T-helper 1 cell treated with Interleukin-12 subunit alpha and Interleukin-12 subunit beta and Interleukin-4 antibody, amounts not matched to agents 30 μg/mL and 1 μg/mL, for 36 hours (primary cell): ENCODE measurements around the gene KCNV2.

Experiments used
- H3K27ac Mint-ChIP-seq: one replicate; pipeline ENCODE4 v1.8.0; 2021; ENCODE audit warnings: mild to moderate bottlenecking, mixed read lengths
- H3K27me3 Mint-ChIP-seq: one replicate; pipeline ENCODE4 v1.8.0; 2021; ENCODE audit warnings: low read depth, mixed read lengths
- H3K36me3 Mint-ChIP-seq: one replicate; pipeline ENCODE4 v1.8.0; 2021; ENCODE audit warnings: low read depth, mixed read lengths
- H3K4me1 Mint-ChIP-seq: one replicate; pipeline ENCODE4 v1.8.0; 2021; ENCODE audit warnings: low read depth, mixed read lengths
- H3K4me3 Mint-ChIP-seq: one replicate; pipeline ENCODE4 v1.8.0; 2021; ENCODE audit warnings: mild to moderate bottlenecking, moderate library complexity, mixed read lengths
- H3K9me3 Mint-ChIP-seq: one replicate; pipeline ENCODE4 v1.8.0; 2021; ENCODE audit warnings: mixed read lengths

The KCNV2 gene

DNA sequence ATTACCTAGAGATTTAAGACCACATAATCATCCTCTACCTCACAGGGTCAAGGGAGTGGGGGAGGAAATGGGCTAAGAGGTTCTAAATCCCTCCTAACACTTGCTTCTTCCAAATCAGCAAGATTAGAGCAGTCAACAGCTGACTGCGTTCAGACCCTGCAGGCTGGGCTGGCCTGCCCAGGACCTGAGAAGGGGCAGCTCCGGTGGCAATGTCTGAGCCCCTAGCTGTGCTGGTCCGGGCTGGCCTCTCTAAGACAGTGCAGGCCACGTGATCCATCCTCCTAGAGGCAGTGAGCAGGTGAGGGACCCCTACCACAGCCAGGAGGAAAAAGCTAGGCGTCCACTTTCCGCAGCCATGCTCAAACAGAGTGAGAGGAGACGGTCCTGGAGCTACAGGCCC lies at the start of gene KCNV2:
Gene KCNV2, plus strand, starts transcription at position 126 of the 400 bp plus-strand sequence. Its CDS starts 230 bp downstream, at position 356.
- no peak within 1 kb of the TSS for H3K27ac Mint-ChIP-seq
- H3K27me3 Mint-ChIP-seq, result no peaks in the 10 kb centered on the region
- no peaks in the 10 kb centered on the region for H3K36me3 Mint-ChIP-seq
- peaks cover 5% of the 10 kb centered on the region for H3K9me3 Mint-ChIP-seq
- H3K4me3 Mint-ChIP-seq, result no peak within 1 kb of the TSS
- no peaks in the 10 kb centered on the region for H3K4me1 Mint-ChIP-seq

DNA sequence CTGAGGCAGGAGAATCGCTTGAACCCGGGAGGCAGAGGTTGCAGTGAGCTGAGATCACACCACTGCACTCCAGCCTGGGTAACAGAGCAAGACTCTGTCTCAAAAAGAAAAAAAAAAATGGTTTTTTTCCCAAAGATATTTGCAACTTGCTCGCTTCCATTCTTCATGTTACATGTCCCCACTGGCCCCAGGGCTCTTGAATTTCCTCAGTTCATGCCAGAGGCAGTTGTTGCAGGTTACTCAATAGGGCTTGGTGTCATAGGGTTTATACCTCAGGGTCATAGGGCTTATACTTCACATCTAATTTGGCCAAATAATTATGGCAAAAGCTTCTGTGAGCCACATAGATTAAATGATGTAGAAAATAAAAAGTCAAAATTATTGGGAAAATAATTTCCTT lies 44.1 kb upstream of the KCNV2 start:
- Mint-ChIP-seq H3K9me3 (no peaks in the 10 kb centered on the region), H3K4me1 (no peaks in the 10 kb centered on the region), H3K27ac (no peak overlapping the region), H3K4me3 (no peak overlapping the region), H3K36me3 (no peaks in the 10 kb centered on the region), H3K27me3 (peaks cover 5% of the 10 kb centered on the region)

GRCh38 chr9:2674141-2674824 lies 43.0 kb upstream of the KCNV2 start:
- Mint-ChIP-seq H3K27me3 (peaks cover 5% of the 10 kb centered on the region), H3K4me3 (no peak overlapping the region), H3K4me1 (no peaks in the 10 kb centered on the region), H3K27ac (no peak overlapping the region), H3K9me3 (no peaks in the 10 kb centered on the region), H3K36me3 (no peaks in the 10 kb centered on the region)

DNA sequence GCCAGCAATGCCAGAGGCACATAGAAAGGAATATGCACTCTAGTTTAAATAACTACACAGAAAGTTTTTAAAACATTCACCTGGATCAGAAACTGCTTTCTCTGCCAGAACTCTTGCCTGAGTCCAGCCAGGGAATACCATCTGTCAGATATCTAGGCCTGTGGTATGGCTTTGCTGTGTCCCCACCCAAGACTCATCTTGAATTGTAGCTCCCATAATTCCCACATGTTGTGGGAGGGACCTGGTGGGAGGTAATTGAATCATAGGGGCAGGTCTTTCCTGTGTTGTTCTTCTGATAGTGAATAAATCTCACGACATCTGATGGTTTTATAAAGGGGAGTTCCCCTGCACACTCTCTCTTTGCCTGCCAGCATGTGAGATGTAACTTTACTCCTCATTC lies 41.5 kb upstream of the KCNV2 start:
- Mint-ChIP-seq H3K27ac (no peak overlapping the region), H3K27me3 (peaks cover 5% of the 10 kb centered on the region), H3K36me3 (no peaks in the 10 kb centered on the region), H3K4me1 (no peaks in the 10 kb centered on the region), H3K4me3 (no peak overlapping the region), H3K9me3 (no peaks in the 10 kb centered on the region)

DNA sequence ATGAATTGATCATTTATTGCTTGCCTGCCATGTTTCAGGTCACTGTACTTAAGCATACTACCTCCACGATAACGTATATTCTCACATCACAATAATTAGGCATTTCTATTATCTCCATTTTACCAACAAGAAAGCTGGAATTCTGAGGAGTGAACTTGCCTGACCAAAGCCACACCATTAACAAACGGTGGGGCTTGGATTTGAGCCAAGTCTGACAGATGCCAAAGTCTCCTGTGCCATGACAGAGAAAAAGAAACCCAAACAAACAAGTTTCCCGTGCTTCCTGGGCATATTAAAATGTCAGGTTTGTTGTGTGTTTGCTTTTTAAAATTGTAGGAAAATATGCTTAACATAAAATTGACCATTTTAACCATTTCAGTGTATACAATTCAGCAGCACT lies 40.8 kb upstream of the KCNV2 start:
- no peaks in the 10 kb centered on the region for H3K4me1 Mint-ChIP-seq
- peaks cover 5% of the 10 kb centered on the region for H3K27me3 Mint-ChIP-seq
- no peaks in the 10 kb centered on the region for H3K36me3 Mint-ChIP-seq
- no peaks in the 10 kb centered on the region for H3K9me3 Mint-ChIP-seq
- no peak overlapping the region for H3K27ac Mint-ChIP-seq
- H3K4me3 Mint-ChIP-seq, result no peak overlapping the region

- no peak overlapping the region for H3K4me3 Mint-ChIP-seq
- no peak overlapping the region for H3K27ac Mint-ChIP-seq
- H3K36me3 Mint-ChIP-seq, result no peaks in the 10 kb centered on the region
- H3K27me3 Mint-ChIP-seq, result no peaks in the 10 kb centered on the region
- H3K9me3 Mint-ChIP-seq, result no peaks in the 10 kb centered on the region
- H3K4me1 Mint-ChIP-seq, result no peaks in the 10 kb centered on the region
Observed at GRCh38 chr9:2677915-2678889, 39.1 kb upstream of the KCNV2 start.

GRCh38 chr9:2679011-2679410 lies 38.3 kb upstream of the KCNV2 start:
- Mint-ChIP-seq H3K4me1 (no peaks in the 10 kb centered on the region), H3K36me3 (no peaks in the 10 kb centered on the region), H3K27ac (no peak overlapping the region), H3K27me3 (no peaks in the 10 kb centered on the region), H3K9me3 (no peaks in the 10 kb centered on the region), H3K4me3 (no peak overlapping the region)

DNA sequence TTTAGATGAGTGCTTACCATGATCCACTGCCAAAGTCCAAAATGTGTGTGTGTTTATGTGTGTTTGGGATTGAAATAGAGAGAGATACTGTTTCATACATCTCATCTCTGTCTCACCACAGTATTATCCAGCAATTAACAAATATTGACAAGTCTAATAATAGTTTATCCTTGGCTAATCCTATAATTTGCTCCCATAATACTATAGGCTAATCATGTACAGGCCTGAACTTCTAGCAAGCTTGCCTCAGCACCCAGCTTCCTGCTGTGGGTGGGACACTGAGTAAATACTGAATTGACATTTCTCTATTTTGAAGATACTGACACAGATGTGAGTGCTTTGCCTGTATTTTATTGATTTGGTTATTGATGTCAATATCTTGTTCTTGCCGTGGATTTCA lies 35.3 kb upstream of the KCNV2 start:
- no peaks in the 10 kb centered on the region for H3K4me1 Mint-ChIP-seq
- no peak overlapping the region for H3K27ac Mint-ChIP-seq
- H3K9me3 Mint-ChIP-seq, result no peaks in the 10 kb centered on the region
- no peak overlapping the region for H3K4me3 Mint-ChIP-seq
- no peaks in the 10 kb centered on the region for H3K27me3 Mint-ChIP-seq
- H3K36me3 Mint-ChIP-seq, result no peaks in the 10 kb centered on the region

DNA sequence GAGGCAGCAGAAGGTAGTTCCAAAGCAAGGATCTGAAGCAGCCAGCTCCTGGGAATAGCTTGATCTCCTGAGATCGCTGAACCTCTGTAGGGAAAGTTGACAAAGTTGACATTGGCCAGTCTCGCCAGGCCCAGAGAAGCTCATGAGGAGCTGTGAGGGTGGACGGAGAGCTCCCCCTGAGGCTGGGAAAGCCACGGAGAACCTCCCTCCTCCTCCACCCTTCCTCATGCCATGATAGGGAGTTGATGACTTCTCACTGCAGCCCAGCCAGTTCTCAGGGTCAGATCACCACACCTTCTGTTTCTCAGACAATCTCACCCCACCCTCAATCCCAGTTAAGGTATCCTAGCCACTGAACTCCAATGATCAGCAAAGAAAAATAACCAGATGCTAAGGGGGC lies 30.4 kb upstream of the KCNV2 start:
- H3K27ac Mint-ChIP-seq, result no peak overlapping the region
- H3K4me1 Mint-ChIP-seq, result no peaks in the 10 kb centered on the region
- H3K36me3 Mint-ChIP-seq, result no peaks in the 10 kb centered on the region
- no peak overlapping the region for H3K4me3 Mint-ChIP-seq
- no peaks in the 10 kb centered on the region for H3K27me3 Mint-ChIP-seq
- H3K9me3 Mint-ChIP-seq, result no peaks in the 10 kb centered on the region

DNA sequence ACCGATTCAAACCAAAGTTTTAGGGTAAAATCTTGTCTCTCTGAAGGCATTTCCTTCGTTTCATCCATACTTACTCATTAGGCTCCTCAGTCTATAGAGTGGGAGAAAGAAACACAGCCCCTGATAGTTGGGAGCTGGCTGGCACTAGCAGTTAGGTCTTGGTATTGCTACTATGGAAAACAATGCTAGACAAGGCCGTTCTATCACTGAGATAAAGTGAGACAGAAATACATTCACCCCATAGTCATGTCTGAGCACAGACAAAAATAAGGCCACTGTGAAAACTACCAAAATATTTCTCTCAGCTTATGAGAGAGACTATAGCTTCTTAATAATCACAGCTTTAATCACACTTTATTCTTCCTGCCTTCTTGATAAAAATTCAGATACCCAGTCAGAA lies 28.7 kb upstream of the KCNV2 start:
- Mint-ChIP-seq H3K36me3 (no peaks in the 10 kb centered on the region), H3K9me3 (no peaks in the 10 kb centered on the region), H3K4me1 (no peaks in the 10 kb centered on the region), H3K4me3 (no peak overlapping the region), H3K27me3 (no peaks in the 10 kb centered on the region), H3K27ac (no peak overlapping the region)

GRCh38 chr9:2691212-2691611 lies 26.1 kb upstream of the KCNV2 start:
- H3K4me3 Mint-ChIP-seq, result no peak overlapping the region
- no peaks in the 10 kb centered on the region for H3K9me3 Mint-ChIP-seq
- H3K36me3 Mint-ChIP-seq, result no peaks in the 10 kb centered on the region
- H3K27ac Mint-ChIP-seq, result no peak overlapping the region
- H3K27me3 Mint-ChIP-seq, result no peaks in the 10 kb centered on the region
- H3K4me1 Mint-ChIP-seq, result no peaks in the 10 kb centered on the region

DNA sequence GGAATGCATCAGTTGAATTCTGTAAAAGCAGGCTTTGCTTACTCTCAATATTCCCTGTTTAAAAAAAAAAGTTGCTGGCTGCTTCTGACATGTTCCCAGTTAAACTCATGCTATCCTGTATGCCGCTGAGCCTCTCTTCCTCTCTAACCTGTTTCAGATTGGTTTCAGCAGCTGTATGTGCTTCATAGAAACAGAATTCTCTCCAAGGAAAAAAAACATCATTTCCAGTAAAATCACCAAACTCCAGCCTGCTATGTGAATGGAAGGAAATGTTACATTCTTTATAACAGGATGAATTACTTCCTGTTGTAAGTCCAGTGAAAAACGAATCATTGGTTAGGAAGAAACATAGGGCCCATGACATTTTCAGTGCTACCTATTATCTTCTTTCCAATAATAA lies 25.7 kb upstream of the KCNV2 start:
- Mint-ChIP-seq H3K27me3 (no peaks in the 10 kb centered on the region), H3K9me3 (no peaks in the 10 kb centered on the region), H3K27ac (no peak overlapping the region), H3K4me1 (no peaks in the 10 kb centered on the region), H3K36me3 (no peaks in the 10 kb centered on the region), H3K4me3 (no peak overlapping the region)

GRCh38 chr9:2693056-2693455 lies 24.3 kb upstream of the KCNV2 start:
- no peaks in the 10 kb centered on the region for H3K4me1 Mint-ChIP-seq
- H3K27me3 Mint-ChIP-seq, result no peaks in the 10 kb centered on the region
- H3K4me3 Mint-ChIP-seq, result no peak overlapping the region
- no peaks in the 10 kb centered on the region for H3K9me3 Mint-ChIP-seq
- no peaks in the 10 kb centered on the region for H3K36me3 Mint-ChIP-seq
- no peak overlapping the region for H3K27ac Mint-ChIP-seq

GRCh38 chr9:2697492-2697891 lies 19.8 kb upstream of the KCNV2 start:
- Mint-ChIP-seq H3K9me3 (no peaks in the 10 kb centered on the region), H3K27ac (no peak overlapping the region), H3K27me3 (no peaks in the 10 kb centered on the region), H3K4me3 (no peak overlapping the region), H3K4me1 (no peaks in the 10 kb centered on the region), H3K36me3 (no peaks in the 10 kb centered on the region)

DNA sequence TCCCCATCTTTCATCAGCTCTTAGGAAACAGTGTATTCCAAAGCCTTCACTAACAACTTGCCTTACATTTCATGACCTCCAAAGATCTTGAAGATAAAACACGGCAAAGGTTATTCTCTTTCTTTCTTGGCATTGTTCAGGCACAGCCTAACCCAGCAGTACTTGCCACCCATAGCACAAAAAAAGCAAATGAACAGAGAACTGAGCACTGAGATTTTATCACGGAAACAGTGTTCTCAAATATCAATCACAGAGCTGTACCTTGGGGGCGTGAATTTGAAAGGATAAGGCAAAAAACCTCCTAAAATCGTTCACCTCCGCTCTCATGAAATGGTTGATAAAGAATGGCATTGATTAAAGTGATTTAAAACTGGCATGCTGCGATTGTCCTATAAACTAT lies 16.9 kb upstream of the KCNV2 start:
- Mint-ChIP-seq H3K36me3 (no peaks in the 10 kb centered on the region), H3K27me3 (no peaks in the 10 kb centered on the region), H3K9me3 (no peaks in the 10 kb centered on the region), H3K27ac (no peak overlapping the region), H3K4me1 (no peaks in the 10 kb centered on the region), H3K4me3 (no peak overlapping the region)
